Left lung (tissue), 10 donors: ENCODE data around the gene MTG1. TPM values are rescaled to one million over a fixed set of nuclear protein-coding genes. Genes with fewer than 3 reads are reported as not detected.

Experiments used
- ATAC-seq: fragments of 200-7000 bp; cut with Tn5 transposase; one replicate; pipeline ENCODE4 v1.9.1; 2020; ENCODE audit warnings: moderate library complexity
- DNase-seq, 4 donors: peaks; one replicate each; pipeline ENCODE4 v3.0.0-alpha.2; 2013 to 2020
- H3K27ac ChIP-seq, 2 donors: fragments of 200-600 bp; sonication (generic) in 1 of 2; one replicate each; pipeline versions ENCODE4 v1.5.0 to v1.8.0; 2020 to 2021
- H3K27me3 ChIP-seq, 2 donors: fragments of 200-600 bp; sonication (generic) in 1 of 2; one replicate each; pipeline versions ENCODE4 v1.5.0 to v1.8.0; 2020 to 2021
- H3K36me3 ChIP-seq, 2 donors: fragments of 200-600 bp; sonication (generic) in 1 of 2; one replicate each; pipeline versions ENCODE4 v1.5.0 to v1.8.0; 2020 to 2021
- H3K4me1 ChIP-seq, 2 donors: fragments of 200-600 bp; one replicate each; pipeline ENCODE4 v1.8.0; 2021
- H3K4me3 ChIP-seq, 2 donors: fragments of 200-600 bp; sonication (generic) in 1 of 2; one replicate each; pipeline versions ENCODE4 v1.5.0 to v1.8.0; 2020 to 2021; ENCODE audit warnings: mild to moderate bottlenecking in 1 of 2
- H3K9me3 ChIP-seq, 2 donors: fragments of 200-600 bp; sonication (generic) in 1 of 2; one replicate each; pipeline versions ENCODE4 v1.5.0 to v1.8.0; 2020 to 2021
- CTCF ChIP-seq, 2 donors: fragments of 200-600 bp; sonication (generic) in 1 of 2; IDR thresholded peaks; one replicate each; pipeline versions ENCODE4 v1.5.0 to v1.8.0; 2021; ENCODE audit warnings: antibody characterized with exemption in 2 of 2
- intact Hi-C, 2 donors: fragments of 100-400 bp; cut with DNase I; formaldehyde crosslinking; loops; one replicate each; pipeline versions ENCODE4 v1.11.2 to v1.14.2; 2022
- polyA plus RNA-seq, 6 donors: library from polyadenylated mRNA; unstranded; fragments of 120-200 nt; gene quantifications; one replicate each; pipeline ENCODE4 v1.2.1, GENCODE V29; 2013; ENCODE audit not compliant: insufficient read length in 6 of 6
- total RNA-seq, 2 donors: library from RNA; stranded (reverse); fragmentation: NEBNext Ultra II Directional; extraction: Animal tissue kit (Norgen Biotek cat#: 25700); gene quantifications; one replicate each; pipeline ENCODE4 v1.2.1, GENCODE V29; 2021
- donor health status: DM: no; HTN: yes; CAD: no.
- donor health status: DM: no; HTN: no; CAD: no.

The MTG1 gene
- total and polyA plus RNA-seq, 8 donors: 31.5 to 75.1 (median 60.3) TPM

- no peaks in the 10 kb centered on the region for H3K9me3 ChIP-seq
- intact Hi-C loops: no loop called here
- TF ChIP-seq CTCF (IDR thresholded peaks at IDR 0.05): no peak
These were observed 70.7 kb downstream of the MTG1 start for GRCh38 chr10:133464582-133465031.

DNA sequence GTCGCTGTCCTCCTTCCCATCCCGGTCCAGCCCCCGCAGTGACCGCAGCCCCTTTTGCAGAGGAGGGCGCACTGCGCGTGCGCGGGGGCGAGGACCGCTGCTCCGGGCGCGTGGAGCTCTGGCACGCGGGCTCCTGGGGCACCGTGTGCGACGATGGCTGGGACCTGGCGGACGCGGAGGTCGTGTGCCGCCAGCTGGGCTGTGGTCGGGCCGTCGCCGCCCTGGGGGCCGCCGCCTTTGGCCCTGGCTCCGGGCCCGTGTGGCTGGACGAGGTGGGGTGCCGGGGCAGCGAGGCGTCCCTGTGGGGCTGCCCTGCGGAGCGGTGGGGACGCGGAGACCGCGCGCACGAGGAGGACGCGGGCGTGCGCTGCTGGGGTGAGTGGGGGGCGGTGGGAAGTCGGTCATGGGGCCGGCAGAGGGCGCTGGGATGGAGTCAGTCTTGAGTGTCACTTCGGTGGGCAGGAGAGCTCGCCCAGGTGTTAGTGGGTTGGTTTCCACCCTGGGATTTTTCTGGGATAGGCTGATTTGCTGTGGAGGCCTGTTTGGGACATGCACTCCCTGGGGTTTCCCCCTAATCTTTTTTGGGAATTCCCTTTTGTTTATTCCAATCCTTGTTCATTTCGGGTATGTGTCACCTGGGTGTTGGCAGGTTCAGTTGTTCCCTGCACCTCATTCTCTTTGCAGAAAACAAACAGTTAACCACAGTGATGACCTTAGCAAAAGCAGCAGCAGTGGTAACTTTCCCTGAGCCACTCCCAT lies 71.4 kb downstream of the MTG1 start:
- Histone ChIP-seq H3K9me3 (no peaks in the 10 kb centered on the region), H3K27ac (no peak overlapping the region), H3K4me3 (no peak overlapping the region), H3K27me3 (peaks cover 0 to 11% of the 10 kb centered on the region in 2 donors), H3K36me3 (peaks cover 0 to 2% of the 10 kb centered on the region in 2 donors), H3K4me1 (no peaks in the 10 kb centered on the region)
- DNase-seq (peak in 1 of 4 donors; percentile 73), ATAC-seq (no peak)
- no peak for TF ChIP-seq CTCF (IDR thresholded peaks at IDR 0.05)
- intact Hi-C loops: no loop called here

More at GRCh38 chr10:133464582-133465031, 70.7 kb downstream of the MTG1 start:
- Histone ChIP-seq H3K27ac (no peak overlapping the region), H3K36me3 (peaks cover 0 to 2% of the 10 kb centered on the region in 2 donors), H3K4me1 (no peaks in the 10 kb centered on the region), H3K27me3 (peaks cover 0 to 11% of the 10 kb centered on the region in 2 donors), H3K4me3 (no peak overlapping the region)
- no peak for ATAC-seq
- DNase-seq: peak in 1 of 4 donors; percentile 68

- H3K4me1 ChIP-seq: no peaks in the 10 kb centered on the region
- H3K27me3 ChIP-seq: peaks cover 0 to 11% of the 10 kb centered on the region in 2 donors
- H3K36me3 ChIP-seq: peaks cover 0 to 2% of the 10 kb centered on the region in 2 donors
- no peak for TF ChIP-seq CTCF (IDR thresholded peaks at IDR 0.05)
- H3K4me3 ChIP-seq: no peak overlapping the region
- intact Hi-C loops: no loop called here
- no peaks in the 10 kb centered on the region for H3K9me3 ChIP-seq
- DNase-seq: peak in 1 of 4 donors; percentile 48
- ATAC-seq: no peak
- H3K27ac ChIP-seq: no peak overlapping the region
These were observed 72.1 kb downstream of the MTG1 start for GRCh38 chr10:133465950-133466474.

DNA sequence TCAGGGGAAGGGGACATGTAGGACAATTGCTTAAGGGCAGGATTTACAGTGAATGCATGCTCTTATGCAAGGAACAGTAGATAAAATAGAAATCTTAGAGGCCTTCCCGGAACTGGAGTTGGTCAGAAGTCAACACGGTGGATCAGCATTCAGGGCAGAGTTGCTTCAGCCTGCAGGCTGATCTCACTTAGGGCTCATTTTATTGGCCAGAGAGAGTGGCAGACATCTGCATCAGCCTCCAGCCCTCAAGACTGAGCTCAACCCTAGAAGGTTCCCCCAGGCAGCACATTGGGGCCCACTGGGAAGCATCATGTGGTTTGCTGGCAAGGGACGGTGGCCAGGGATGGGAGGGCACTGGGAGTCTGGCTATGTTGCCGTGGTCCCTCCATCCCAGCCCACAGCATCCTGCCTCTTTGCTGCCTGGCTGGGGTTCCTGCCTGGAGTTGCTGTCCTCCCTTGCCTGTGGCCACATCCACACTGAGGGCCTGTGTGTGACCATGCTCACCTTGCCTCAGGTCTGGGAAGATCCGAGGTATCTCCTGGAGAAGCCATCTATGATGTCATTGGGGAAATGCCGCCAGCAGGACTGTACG lies 72.8 kb downstream of the MTG1 start:
- no peaks in the 10 kb centered on the region for H3K9me3 ChIP-seq
- no peak for TF ChIP-seq CTCF (IDR thresholded peaks at IDR 0.05)
- no peak overlapping the region for H3K4me3 ChIP-seq
- intact Hi-C loops: no loop called here
- H3K4me1 ChIP-seq: no peaks in the 10 kb centered on the region
- no peak for ATAC-seq
- H3K27ac ChIP-seq: no peak overlapping the region
- peak in 1 of 4 donors; percentile 18 for DNase-seq
- peaks cover 0 to 2% of the 10 kb centered on the region in 2 donors for H3K36me3 ChIP-seq
- H3K27me3 ChIP-seq: peaks cover 0 to 11% of the 10 kb centered on the region in 2 donors
